GM20000 (cell line): Measurements from ENCODE around the gene PXDC1.
"Not testable (repeated sequence)": the region's sequence is repeated elsewhere in the genome, so short reads cannot be mapped to it uniquely, and the experiment has no call there.

Experiments
- DNase-seq: peaks from one replicate; pipeline ENCODE4 v3.0.0; 2012; ENCODE audit warnings: low spot score
- TF ChIP-seq, protein P1 (sequence below): IDR thresholded peaks from 2 replicates; pipeline ENCODE4 v1.5.1; 2012; ENCODE audit warnings: mild to moderate bottlenecking, control low read depth; ENCODE audit errors: extremely low read depth, missing control alignments

PXDC1 gene

DNA sequence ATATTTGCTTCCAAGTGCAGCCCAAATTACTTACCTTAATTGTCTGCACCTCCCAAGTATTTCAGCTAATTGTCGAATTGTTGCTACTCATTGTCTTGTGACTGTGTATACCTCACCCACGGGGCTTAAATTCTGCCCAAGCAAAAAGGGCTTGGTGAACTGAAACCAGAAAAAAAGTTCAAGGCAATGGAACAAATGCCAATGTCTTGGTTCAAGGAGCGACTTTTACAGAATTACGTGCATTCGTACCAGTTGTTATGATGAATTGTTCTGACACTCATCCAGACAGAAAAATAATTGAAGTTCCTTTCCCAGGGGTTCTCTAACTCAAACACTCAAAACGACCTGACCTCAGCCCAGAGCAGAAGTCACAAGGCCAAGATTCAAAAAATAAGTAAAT is 13.9 kb upstream of the PXDC1 start:
- TF ChIP-seq, protein P1, sequence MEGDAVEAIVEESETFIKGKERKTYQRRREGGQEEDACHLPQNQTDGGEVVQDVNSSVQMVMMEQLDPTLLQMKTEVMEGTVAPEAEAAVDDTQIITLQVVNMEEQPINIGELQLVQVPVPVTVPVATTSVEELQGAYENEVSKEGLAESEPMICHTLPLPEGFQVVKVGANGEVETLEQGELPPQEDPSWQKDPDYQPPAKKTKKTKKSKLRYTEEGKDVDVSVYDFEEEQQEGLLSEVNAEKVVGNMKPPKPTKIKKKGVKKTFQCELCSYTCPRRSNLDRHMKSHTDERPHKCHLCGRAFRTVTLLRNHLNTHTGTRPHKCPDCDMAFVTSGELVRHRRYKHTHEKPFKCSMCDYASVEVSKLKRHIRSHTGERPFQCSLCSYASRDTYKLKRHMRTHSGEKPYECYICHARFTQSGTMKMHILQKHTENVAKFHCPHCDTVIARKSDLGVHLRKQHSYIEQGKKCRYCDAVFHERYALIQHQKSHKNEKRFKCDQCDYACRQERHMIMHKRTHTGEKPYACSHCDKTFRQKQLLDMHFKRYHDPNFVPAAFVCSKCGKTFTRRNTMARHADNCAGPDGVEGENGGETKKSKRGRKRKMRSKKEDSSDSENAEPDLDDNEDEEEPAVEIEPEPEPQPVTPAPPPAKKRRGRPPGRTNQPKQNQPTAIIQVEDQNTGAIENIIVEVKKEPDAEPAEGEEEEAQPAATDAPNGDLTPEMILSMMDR, result no peak
- DNase-seq, result no peak

DNA sequence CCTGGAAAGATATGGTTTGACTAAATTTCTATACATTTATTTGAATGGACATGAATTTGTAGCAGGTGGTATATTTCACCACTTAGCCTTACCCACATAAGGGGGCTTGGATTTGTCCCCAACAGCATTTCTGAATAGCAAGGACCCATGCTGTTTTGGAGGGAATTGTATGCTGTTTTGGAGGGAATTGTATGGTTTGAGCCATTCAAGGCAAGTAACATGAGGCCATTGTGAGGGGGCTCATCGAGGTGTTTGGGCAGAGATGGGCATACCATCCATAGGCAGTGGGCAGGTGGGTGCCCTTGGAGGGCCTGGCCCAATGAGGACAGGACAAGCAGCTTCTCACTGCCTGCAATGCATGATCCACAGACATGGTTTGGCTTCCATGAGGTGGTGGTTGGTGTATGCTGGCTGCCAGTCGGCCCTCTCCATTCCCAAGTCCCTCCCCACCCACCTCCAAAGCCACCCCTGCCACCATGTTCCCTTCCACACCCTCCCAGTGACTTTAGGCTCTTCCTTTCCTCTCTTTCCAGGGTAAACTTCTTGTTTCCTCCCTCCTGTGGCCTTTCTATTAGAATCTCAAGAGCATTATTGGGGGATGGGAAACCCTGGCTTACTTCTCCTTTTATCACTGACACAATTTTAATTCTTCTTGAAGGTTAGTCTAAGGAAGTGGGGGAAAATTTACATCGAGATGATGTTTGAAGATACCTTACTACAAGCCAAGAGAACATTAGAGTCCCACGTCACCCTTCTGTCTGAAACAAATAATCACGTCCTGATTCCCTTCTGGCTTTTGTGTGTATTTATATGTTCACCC is 13.2 kb upstream of the PXDC1 start:
- no peak for DNase-seq
- TF ChIP-seq, protein P1, result no peak

DNA sequence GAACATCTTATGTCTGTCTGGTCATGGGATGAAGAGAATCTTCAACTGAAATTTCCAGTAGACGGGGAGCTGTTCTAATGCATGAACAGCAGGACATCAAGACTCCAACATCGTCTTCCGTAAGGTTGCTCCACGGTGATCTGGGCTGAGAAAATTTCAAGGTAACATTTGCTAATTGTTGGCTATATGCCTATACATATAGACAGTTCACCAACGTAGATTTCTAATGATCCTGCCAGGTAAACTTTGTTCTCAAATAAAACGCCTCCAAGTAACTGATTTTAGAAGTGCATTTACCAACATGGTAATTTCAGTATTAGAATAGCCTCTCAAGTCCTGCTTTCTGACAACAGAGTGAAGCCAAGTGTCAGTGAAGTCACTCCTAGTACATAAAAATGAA is 11.3 kb upstream of the PXDC1 start:
- TF ChIP-seq, protein P1, result no peak
- no peak for DNase-seq

DNA sequence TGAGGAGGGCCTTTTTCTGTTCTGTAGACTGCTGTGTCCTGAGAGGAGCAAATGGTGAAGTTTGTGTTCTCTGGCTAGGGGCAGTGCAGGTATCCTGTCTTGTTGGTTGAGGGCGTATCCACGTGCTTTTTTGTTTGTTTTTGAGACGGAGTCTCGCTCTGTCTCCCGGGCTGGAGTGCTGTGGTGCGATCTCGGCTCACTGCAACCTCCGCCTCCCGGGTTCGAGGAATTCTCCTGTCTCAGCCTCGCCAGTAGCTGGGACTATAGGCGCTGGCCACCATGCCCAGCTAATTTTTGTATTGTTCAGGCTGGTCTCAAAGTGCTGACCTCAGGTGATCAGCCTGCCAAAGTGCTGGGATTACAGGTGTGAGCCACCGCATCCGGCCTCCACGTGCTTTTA is 10.8 kb upstream of the PXDC1 start:
- TF ChIP-seq, protein P1, result no peak
- no peak for DNase-seq

DNA sequence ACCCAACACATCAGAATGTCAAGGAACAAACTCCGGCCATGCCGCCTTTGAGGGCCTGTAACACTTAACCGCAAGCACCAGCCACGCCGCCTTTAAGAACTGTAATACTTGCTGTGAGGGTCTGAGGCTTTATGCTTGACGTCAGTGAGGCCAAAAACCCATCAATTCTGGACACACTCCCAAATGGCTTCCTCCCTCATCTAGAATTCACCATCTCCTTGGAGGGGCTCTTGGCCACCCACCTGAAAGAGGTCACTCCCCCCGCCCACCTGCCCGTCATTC is 10.4 kb upstream of the PXDC1 start:
- DNase-seq, result no peak
- TF ChIP-seq, protein P1, result no peak

DNA sequence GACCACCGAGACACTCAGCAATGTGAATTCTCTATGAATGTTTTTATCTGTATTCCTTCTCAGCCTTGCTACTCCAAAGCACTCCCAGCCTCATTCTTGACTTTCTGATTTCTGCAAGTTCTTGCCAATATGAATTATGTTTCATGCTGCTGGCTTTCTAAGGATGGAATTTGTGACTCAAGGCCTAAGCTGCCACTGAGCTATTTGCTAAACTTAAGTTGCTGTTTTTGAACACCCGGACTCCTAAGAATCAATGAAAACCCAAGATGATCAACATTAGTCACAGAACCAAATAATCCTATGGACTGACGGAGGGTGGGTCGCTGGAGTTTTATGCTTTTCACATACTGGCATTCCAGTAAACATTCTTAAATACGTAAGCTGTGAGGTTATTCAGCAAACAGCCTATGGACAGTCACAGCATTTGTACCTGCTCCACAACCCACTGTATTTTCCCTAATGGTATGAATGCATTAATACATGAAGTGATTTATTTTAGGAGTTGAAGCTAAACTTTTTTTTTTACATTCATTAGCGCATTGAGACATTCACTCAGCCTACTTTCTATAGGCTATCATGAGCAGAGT is 8.2 kb upstream of the PXDC1 start:
- no peak for DNase-seq

DNA sequence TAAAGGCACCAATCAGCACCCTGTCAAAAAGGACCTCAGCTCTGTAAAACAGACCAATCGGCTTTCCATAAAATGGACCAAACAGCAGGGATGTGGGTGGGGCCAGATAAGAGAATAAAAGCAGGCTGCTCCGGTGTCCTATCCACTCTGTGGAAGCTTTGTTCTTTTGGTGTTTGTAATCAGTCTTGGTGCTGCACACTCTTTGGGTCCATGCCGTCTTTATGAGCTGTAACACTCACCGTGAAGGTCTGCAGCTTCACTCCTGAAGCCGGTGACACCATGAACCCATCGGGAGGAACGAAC is 7.3 kb upstream of the PXDC1 start:
- TF ChIP-seq, protein P1, result no peak
- DNase-seq, result no peak

More for the DNA sequence above, 8.2 kb upstream of the PXDC1 start:
- TF ChIP-seq, protein P1, result no peak

DNA sequence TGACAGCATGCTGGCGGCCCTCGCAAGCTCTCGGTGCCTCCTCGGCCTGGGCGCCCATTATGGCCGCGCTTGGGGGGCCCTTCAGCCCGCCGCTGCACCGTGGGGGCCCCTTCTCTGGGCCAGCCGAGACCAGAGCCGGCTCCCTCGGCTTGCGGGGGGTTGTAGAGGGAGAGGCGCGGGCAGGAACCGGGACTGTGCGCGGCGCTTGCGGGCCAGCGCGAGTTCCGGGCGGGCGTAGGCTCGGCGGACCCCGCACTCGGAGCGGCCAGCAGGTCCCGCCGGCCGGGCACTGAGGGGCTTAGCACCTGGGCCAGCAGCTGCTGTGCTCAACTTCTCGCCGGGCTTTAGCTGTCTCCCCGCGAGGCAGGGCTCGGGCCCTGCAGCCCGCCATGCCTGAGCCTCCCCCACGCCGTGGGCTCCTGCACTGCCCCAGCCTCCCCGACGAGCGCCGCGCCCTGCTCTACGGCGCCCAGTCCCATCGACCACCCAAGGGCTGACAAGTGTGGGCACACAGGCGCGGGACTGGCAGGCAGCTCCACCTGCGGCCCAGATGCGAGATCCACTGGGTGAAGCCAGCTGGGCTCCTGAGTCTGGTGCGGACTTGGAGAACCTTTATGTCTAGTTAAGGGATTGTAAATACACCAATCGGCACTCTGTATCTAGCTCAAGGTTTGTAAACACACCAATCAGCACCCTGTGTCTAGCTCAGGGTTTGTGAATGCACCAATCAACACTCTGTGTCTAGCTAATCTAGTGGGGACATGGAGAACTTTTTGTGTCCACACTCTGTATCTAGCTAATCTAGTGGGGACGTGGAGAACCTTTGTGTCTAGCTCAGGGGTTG is 6.7 kb upstream of the PXDC1 start:
- DNase-seq, result not testable (repeated sequence)
